ENCODE results near the gene LDLRAD2.

LDLRAD2 gene

DNA sequence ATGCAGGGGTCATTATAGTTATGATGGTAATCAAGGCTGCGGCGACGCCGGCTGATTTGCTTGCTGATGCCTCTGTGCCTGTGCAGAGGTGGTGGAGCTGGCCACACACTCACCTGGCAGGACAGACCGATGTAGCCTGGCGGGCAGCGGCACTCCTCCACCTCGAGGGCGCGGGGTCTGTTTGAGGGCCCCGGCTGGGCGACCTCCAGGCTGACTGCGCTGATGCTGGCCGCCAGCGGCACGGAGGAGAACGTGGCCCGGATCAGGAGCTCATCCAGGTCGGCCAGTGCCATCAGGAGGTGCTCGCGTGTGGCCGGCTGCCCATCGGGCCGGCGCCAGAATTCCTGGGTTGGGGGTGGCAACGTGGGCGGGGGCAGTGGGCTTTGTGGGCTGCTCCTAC, 52.7 kb downstream of the LDLRAD2 start:
- DNase-seq = no peak

DNA sequence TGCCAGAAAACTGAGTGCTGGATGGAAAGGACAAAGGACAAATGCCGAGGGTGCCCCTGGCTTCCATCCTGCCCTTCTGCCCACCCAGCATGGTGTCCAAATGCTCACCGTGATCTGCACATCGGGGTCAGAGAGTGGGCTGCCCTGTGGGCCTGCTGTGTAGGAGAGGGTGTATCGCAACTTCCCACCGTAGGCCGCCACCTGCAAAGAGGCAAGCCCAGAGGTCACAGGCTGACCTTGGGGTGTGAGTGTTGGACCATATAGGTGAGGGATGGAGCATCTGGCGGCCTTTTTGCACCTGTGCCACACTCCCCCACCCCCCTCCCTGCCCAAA, 53.5 kb downstream of the LDLRAD2 start:
- no peak for DNase-seq

DNA sequence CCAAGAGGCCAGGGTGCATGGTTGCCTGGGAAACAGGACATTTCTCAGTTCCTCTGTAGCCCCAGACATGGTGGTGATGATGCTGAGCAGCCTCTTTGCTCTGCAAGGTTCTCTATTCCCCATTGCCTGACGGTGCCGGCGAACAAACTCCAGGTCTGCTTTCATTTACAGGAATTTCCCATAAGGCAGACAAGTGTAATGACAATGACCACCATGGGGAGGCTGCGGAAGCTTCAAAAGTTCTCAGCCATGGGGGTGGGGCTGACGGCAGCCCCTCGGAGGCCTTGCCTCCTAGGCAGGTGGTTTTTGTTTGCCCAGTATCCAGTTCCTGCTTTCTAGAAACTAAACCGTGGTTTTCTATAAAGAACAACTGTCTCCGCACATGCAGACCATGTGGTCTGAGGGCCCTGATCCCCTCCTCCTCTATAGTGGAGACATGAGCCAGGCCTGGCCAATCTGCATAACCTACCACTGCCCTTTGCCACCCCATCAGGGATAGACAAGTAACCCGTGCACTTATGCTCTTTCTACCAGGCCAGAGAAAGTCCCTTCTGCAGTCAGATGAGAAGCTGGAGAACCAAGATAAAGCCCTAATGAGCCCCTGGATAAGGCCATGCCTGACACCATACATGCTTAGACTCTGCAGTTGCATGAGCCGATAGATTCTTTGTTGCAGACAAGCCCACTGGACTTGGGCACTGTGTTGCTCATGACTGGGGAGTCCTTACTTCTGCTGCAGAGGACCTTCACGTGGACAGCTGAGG, 54.1 kb downstream of the LDLRAD2 start:
- DNase-seq = no peak

DNA sequence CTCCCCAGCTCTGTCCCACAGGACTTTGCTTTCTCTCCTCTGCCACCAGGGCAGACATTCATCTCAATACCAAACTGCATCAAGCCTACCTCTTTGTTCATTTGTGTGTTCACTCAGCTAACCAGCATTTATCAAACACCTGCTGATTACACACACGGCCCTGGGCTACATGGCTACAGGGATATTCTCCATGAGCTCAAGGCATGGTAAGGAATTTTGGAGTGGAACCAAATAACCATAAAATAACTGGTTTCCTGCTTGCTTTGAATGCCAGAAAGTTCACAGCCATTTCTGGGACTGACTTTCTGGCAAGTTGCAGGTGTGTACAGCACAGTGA, 54.6 kb downstream of the LDLRAD2 start:
- DNase-seq = no peak

DNA sequence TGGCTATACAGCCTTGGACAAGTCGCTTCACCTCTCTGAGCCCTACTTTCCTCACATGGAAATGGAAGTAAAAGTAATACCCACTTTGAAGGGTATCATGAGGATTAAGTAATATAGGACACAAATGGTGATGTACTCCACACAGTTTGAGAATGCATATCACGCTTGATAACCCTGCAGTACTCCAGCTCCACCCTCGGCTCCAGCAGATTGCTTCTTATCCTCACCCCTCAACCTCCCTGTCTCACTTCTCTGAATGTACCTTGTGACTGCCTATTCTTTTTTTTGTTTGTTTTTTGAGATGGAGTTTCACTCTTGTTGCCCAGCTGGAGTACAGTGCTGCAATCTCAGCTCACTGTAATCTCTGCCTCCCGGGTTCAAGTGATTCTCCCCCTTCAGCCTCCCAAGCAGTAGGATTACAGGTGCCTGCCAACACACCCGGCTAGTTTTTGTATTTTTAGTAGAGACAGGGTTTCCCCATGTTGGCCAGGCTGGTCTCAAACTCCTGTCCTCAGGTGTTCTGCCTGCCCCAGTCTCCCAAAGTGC, 55.5 kb downstream of the LDLRAD2 start:
- no peak for DNase-seq

DNA sequence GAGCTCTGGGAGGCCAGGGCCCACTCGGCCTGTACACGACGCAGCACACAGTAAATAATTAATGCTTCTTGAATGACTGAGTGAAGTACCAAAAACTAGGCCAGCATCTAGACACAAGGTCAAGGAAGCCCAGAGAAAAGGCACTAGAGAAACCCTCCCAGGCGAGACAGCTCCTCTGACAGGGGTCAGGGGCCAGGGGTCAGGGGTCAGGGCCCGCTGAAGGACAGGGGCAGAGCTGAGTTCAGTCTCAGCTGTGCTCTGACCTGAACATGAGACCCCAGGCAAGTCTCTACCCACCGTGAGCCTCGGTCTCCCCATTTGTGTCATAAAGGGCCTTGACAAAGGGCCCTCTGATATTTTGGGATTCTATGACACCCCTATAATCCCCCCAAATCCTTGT, 56.4 kb downstream of the LDLRAD2 start:
- no peak for DNase-seq

DNA sequence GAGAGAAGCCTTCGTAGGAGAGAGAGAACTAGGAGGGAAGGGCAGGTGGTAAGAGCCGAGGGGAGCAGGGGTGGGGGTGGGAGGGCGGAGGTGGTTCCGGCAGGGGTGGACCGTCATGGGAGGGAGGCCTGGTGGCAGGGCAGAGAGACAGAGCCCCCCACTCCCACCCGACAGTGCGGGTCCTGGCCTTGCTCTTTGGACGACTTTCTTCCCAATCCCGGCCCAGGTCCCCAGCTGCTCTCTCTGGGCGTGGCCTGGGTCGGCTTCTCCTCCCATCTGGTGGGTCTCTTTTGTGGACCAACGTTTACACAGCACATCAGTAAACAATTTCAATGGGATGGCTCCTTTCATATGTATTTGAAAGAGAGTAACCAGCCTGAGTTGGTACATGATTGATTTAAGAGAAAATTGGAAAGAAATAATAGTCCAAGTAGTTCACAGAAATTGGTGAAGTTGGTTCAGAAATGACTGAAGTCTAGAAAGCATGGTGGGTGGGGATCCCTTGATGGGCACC, 56.9 kb downstream of the LDLRAD2 start:
- no peak for DNase-seq

DNA sequence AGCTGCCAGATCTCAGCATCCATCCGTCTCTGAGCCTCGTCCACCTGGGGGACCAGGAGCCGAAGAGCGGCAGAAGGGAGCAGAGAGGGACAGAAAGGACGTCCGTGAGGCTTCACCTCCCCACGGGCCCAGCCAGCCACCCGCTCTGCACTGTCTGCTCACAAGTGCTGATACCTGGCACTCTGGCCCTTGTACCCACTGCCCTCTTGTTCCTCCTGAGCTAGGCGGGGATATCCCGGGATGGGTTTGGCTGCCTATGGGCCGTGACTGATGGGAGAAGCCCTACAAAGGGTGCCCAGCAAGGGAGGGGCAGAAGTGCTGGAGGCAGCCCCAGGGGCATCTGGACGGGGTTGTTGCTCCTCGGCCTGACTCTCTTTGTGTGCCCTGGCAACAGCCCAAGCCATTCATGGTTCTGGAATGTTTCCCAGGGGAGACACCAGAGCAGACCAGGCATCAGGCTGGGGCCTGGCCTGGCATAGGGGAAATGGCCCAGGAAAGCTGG, 57.6 kb downstream of the LDLRAD2 start:
- no peak for DNase-seq

DNA sequence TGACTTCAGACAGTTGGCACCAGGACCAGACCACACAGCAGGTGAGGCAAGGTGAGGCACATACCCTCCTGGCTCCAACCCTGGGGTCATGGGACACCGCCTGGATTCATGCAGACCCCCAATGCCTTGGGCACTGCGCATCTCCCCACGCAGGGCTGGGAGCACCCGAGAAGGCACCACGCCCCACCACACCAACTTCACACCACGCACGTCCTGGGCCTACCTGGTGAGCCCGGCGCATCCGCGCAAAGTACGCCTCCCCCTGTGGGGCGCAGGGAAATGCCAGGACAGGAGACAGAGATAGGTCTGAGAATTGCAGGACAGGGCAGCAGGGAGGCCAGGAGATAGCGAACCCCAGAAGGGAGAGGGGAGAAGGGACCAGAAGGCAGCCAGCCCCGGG, 58.5 kb downstream of the LDLRAD2 start:
- no peak for DNase-seq

DNA sequence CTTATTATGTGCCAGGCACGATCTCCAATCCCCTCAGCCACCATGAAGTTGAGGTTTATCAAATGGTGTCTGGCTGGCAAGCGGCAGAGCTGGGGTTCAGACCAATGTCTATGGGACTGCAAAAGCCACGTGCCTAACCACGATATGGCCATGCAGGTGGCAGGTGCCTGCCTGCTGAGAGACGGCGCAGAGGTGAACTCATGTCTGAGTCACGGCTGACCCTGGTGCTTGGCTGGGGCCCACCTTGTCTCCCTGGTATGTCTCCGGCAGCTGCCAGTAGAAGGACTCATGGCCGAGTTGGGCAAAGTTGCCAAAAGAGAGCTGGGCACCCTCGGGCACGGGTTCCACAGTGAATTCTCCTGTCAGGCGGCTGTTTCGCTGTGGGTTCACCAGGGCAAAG, 59.9 kb downstream of the LDLRAD2 start:
- no peak for DNase-seq

DNA sequence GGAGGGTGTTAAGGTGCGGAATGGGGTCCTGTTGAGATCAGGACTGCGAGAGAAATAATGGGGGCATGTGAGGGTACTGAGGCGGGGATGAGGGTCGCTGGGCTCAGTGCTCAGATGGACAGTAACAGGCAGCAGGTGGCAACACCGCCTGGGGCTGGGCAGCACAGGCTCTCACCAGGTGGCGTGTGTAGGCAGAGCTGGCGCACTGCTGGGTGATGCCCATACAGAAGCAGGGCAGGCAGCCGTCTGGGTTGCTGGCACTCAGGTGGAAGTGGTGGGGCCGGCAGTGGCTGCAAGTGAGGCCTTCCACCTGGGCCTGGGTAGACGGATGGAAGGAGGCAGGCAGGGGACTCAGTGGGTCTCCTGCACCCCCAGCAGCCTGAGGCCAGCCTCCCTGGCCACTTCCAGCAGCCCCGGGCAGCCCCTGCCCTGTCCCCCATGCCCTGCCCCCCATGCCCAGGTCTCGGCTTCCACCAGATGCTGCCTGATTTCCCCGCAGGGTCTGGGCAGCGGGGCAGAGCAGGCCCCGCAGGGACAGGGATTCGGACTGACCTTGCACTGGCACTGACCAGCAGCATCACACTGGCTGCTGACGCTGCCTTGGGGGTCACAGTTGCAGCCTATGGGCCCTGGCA, 60.5 kb downstream of the LDLRAD2 start:
- no peak for DNase-seq

DNA sequence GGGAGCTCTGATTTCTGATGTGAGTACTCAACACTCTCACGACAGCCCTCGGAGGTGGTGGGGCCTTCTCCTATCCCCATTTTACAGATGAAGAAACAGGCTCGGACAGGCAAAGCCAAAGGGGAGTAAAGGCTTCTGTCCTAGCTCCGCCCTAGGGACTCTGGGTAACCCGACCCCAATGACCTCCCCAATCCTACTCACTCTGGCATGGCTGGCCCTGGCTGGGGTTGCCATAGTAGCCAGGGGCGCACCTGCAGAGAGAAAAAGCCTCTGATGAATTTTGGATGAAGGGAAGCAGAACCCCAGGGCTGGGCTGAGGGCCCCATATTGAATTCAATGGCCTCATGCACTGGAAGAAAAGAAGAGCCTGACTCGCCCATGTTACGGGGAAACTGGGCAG, 61.1 kb downstream of the LDLRAD2 start:
- DNase-seq = no peak

DNA sequence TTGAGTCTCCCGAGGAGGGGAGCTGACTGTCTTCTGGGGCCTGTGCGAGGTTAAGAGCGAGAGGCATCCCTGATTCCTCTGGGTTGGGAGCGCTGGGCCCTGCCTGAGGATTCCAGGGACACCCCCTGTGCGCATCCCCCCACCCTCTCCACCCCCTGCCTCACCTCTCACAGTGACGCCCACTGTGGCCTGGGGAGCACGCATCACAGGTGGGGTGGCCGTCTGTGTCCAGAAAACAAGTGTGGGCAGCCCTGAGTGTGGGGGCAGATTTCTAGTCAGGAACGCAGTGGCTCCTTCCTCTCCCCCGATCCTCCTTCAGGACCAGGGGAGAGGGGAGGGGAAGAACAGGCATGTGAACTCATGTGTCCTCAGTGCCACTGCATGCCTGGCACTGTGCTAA, 61.7 kb downstream of the LDLRAD2 start:
- no peak for DNase-seq

DNA sequence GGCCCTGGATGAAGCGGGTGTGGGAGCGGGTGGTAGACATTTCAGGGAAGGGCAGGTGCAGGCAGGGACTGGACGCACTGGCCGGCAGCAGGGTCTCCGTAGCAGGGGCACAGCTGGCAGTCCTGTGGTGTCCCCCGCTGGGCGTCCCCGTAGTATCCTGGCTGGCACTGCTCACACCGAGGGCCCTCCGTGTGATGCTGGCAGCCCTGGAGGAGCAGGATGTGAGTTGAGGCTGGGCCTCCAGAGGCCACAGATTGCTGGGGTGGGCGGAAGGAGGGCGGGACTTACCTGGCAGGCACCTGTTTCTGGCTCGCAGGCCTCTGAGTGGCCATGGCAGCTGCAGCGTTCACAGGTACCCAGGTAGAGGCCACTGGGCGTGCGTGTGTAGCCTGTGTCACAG, 62.3 kb downstream of the LDLRAD2 start:
- no peak for DNase-seq
